Measurements from ENCODE around the gene BCL11B.

The BCL11B gene

DNA sequence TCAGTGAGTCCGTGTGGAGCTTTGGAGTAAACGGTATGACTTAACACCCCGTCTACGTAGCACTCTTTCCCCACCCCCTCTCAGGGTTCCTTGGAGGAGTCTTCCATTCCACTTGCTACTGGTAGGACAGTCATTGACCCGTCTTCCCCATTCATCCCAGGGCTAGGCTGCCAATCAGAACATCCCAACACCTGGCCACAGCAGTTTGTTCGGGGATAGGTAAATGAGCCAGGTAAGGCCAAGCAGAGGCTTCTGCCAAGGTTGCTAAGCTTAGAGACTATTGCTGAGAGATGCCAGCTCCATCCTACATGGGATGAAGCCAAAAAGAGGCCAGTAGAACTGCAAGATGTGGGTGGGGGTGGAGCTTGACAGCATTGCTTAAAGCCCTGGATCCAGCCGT, 130.8 kb downstream of the BCL11B start:
- ChIA-PET POLR2A (ENCODE audit: low non-redundant PET) (no interaction called here), CTCF (no interaction called here)
- no peak overlapping the region for H3K27ac ChIP-seq
- DNase-seq (ENCODE audit: low spot score): no peak
- no peak for TF ChIP-seq CTCF (conservative IDR thresholded peaks at IDR 0.05; ENCODE audit: low read depth)

- no peak for TF ChIP-seq CTCF (conservative IDR thresholded peaks at IDR 0.05; ENCODE audit: low read depth)
- no peak overlapping the region for H3K27ac ChIP-seq
- no peak for DNase-seq (ENCODE audit: low spot score)
- ChIA-PET CTCF (interaction anchor here (0.7 kb wide), 1 partner anchor 625 kb away, joined by 3 read pairs; no protein-coding TSS in a partner anchor), POLR2A (ENCODE audit: low non-redundant PET) (no interaction called here)
Measured at GRCh38 chr14:99138999-99139865, 132.8 kb downstream of the BCL11B start.

DNA sequence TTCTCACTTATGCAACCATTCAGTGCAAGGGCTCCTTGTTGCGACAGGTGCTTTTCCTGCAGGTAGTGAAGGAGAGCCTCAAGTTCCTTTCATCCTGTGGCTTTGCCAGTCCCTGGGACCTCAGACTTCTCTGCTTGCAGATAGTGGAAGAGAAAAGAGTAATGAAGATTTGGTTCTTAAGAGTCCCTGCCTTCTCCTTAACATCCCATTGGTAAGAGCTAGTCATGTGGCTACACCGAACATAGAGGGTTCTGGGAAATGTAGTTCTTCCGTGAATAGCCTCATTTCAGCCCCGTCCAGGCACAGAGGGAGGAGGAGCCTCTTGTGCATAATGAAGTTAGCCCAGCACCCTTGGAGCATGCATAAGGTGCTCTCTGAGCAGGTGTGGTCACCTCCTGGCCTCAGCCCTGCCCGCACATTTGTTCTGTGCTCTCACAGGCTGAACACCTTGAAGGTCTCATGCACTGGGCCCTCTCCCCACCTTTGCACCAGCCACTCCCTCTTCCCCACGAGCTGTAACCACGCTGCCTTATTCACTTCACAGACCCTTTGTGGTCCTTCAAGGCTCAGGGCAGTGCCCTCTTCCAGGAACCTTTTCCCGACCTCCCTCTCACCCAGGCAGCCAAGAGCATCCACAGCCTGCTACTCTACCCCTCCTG, 134.0 kb downstream of the BCL11B start:
- H3K27ac ChIP-seq: no peak overlapping the region
- no peak for DNase-seq (ENCODE audit: low spot score)
- no peak for TF ChIP-seq CTCF (conservative IDR thresholded peaks at IDR 0.05; ENCODE audit: low read depth)
- POLR2A ChIA-PET (ENCODE audit: low non-redundant PET): no interaction called here
- CTCF ChIA-PET: interaction anchor here (0.6 kb wide), 1 partner anchor 695 kb away, joined by 6 read pairs; no protein-coding TSS in a partner anchor

GRCh38 chr14:99137001-99137700, 134.8 kb downstream of the BCL11B start:
- no peak for DNase-seq (ENCODE audit: low spot score)
- no peak for TF ChIP-seq CTCF (conservative IDR thresholded peaks at IDR 0.05; ENCODE audit: low read depth)
- CTCF ChIA-PET: interaction anchor here (0.6 kb wide), 1 partner anchor 483 kb away, joined by 3 read pairs; no protein-coding TSS in a partner anchor
- no peak overlapping the region for H3K27ac ChIP-seq
- POLR2A ChIA-PET (ENCODE audit: low non-redundant PET): no interaction called here

- no peak for TF ChIP-seq CTCF (conservative IDR thresholded peaks at IDR 0.05; ENCODE audit: low read depth)
- ChIA-PET CTCF (no interaction called here), POLR2A (ENCODE audit: low non-redundant PET) (no interaction called here)
- DNase-seq (ENCODE audit: low spot score): no peak
- no peak overlapping the region for H3K27ac ChIP-seq
Measured at GRCh38 chr14:99136401-99136800, 135.6 kb downstream of the BCL11B start.

GRCh38 chr14:99136047-99136400, 136.0 kb downstream of the BCL11B start:
- POLR2A ChIA-PET (ENCODE audit: low non-redundant PET): no interaction called here

More at GRCh38 chr14:99136047-99136400, 136.0 kb downstream of the BCL11B start:
- DNase-seq (ENCODE audit: low spot score): no peak
- no peak for TF ChIP-seq CTCF (conservative IDR thresholded peaks at IDR 0.05; ENCODE audit: low read depth)
- CTCF ChIA-PET: no interaction called here
- no peak overlapping the region for H3K27ac ChIP-seq
